ENCODE measurements around the gene FBXO41.
"Not testable (repeated sequence)": the region's sequence is repeated elsewhere in the genome, so short reads cannot be mapped to it uniquely, and the experiment has no call there.

FBXO41 gene

DNA sequence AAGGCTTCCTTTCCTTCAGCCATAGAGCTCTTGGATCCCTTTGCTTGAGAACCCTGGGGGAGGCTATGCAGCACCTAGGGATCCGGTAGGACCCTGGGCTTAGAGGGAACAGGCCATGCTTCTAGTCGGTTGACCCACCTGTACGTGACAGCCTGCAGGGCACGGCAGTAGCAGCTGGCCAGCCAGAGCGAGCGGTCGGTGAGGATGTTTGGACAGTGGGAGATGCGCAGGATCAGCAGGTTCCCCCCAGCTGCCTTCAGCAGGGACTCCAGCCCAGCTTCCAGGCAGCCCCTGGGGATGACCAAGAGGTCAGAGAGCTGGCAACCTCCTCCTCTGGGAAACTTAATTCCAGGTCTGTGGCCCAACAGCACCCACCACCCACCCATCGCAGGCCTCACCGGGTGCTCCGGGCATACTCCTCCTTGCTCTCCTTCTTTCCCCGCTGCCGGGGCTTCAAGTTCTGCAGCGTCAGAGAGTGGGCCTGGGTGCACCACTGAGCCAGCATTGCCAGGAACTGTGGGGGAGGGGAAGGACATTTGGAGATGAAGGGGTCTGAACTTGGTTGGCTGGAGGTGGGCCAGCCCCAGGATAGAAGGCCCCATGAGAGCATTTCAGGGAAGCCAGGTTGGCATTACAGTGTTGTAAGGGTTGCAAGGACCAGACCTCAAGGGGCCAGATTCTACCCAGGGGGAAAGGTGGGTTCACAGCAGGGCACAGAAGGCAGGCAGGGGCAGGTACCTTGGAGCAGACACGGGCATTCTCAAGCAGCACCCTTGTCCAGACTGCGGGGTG, 20.5 kb downstream of the FBXO41 start:
- FAIRE-seq (no peak), DNase-seq (ENCODE audit: insufficient read length, low spot score) (no peak)
- TF ChIP-seq POU2F2 (IDR thresholded peaks at IDR 0.05; ENCODE audit: low read depth, low read length) (no peak), SPI1 (IDR thresholded peaks at IDR 0.05; ENCODE audit: low read depth, low read length) (no peak), PAX5 (IDR thresholded peaks at IDR 0.05; ENCODE audit: insufficient read depth, low read length, severe bottlenecking) (no peak), TAF1 (IDR thresholded peaks at IDR 0.05; ENCODE audit: low read depth, low read length) (no peak), POLR2AphosphoS5 (IDR thresholded peaks at IDR 0.05; ENCODE audit: low read depth, low read length) (no peak), POLR2A (IDR thresholded peaks at IDR 0.05; ENCODE audit: low read depth, low read length) (no peak)

DNA sequence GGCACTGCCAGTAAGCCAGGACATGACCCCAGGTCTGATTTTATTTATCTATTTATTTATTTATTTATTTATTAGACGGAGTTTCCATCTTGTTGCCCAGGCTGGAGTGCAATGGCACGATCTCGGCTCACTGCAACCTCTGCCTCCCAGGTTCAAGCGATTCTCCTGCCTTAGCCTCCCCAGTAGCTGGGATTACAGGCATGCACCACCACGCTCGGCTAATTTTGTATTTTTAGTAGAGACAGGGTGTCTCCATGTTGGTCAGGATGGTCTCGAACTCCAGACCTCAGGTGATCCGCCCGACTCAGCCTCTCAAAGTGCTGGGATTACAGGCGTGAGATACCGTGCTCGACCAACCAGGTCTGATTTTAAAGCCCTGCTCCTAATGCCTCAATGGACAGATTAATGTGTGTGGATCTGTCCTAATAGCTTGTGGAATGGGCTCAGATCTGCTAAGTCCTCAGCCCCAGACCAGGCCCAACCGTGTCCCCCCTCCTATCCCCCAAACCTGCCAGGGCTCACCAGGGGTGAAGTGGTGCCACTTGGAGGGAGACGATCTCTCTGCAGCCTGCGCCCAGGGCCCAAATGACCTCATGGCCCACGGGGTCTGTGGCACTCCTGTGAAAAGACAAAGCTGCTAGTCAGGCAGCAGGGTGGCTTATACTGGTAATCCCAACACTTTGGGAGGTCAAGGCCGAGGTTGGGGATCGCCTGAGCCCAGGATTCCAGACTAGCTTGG, 21.4 kb downstream of the FBXO41 start:
- not testable (repeated sequence) for DNase-seq (ENCODE audit: insufficient read length, low spot score); FAIRE-seq

GRCh38 chr2:73262108-73262651, 22.1 kb downstream of the FBXO41 start:
- FAIRE-seq = no peak
- no peak for DNase-seq (ENCODE audit: insufficient read length, low spot score)

GRCh38 chr2:73260338-73260984, 23.8 kb downstream of the FBXO41 start:
- no peak for DNase-seq (ENCODE audit: insufficient read length, low spot score)
- no peak for FAIRE-seq
- TF ChIP-seq PAX5 (IDR thresholded peaks at IDR 0.05; ENCODE audit: insufficient read depth, low read length, severe bottlenecking) (no peak), SPI1 (IDR thresholded peaks at IDR 0.05; ENCODE audit: low read depth, low read length) (no peak), TAF1 (IDR thresholded peaks at IDR 0.05; ENCODE audit: low read depth, low read length) (no peak), POLR2AphosphoS5 (IDR thresholded peaks at IDR 0.05; ENCODE audit: low read depth, low read length) (no peak), POU2F2 (IDR thresholded peaks at IDR 0.05; ENCODE audit: low read depth, low read length) (no peak), POLR2A (IDR thresholded peaks at IDR 0.05; ENCODE audit: low read depth, low read length) (no peak)

More at GRCh38 chr2:73262108-73262651, 22.1 kb downstream of the FBXO41 start:
- TF ChIP-seq PAX5 (IDR thresholded peaks at IDR 0.05; ENCODE audit: insufficient read depth, low read length, severe bottlenecking) (no peak), TAF1 (IDR thresholded peaks at IDR 0.05; ENCODE audit: low read depth, low read length) (no peak), POLR2A (IDR thresholded peaks at IDR 0.05; ENCODE audit: low read depth, low read length) (no peak), POLR2AphosphoS5 (IDR thresholded peaks at IDR 0.05; ENCODE audit: low read depth, low read length) (no peak), SPI1 (IDR thresholded peaks at IDR 0.05; ENCODE audit: low read depth, low read length) (no peak), POU2F2 (IDR thresholded peaks at IDR 0.05; ENCODE audit: low read depth, low read length) (no peak)

GRCh38 chr2:73259704-73260337, 24.5 kb downstream of the FBXO41 start:
- TF ChIP-seq POU2F2 (IDR thresholded peaks at IDR 0.05; ENCODE audit: low read depth, low read length) (no peak), PAX5 (IDR thresholded peaks at IDR 0.05; ENCODE audit: insufficient read depth, low read length, severe bottlenecking) (no peak), POLR2A (IDR thresholded peaks at IDR 0.05; ENCODE audit: low read depth, low read length) (no peak), SPI1 (IDR thresholded peaks at IDR 0.05; ENCODE audit: low read depth, low read length) (no peak), TAF1 (IDR thresholded peaks at IDR 0.05; ENCODE audit: low read depth, low read length) (no peak), POLR2AphosphoS5 (IDR thresholded peaks at IDR 0.05; ENCODE audit: low read depth, low read length) (no peak)
- DNase-seq (ENCODE audit: insufficient read length, low spot score) (no peak), FAIRE-seq (no peak)

DNA sequence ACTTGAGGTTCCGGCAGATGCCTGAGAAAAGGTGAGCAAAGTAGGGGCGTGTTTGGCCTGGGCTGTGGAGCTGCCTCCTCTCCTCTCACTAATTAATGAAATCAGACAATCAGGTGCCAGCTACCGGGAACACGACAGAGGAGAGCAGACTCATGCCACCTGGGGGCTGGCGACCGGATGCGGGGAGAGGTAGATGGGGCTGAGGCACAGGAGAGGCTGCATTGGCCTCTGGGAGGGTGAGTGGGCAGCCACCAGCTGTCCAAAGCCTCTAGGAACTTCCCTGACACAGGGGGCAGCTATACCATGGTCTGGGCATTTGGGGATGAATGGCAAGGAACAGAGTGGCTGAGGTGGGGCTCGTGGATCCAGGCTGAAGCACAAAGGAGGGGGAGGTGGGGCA, 25.0 kb downstream of the FBXO41 start:
- no peak for TF ChIP-seq PAX5 (IDR thresholded peaks at IDR 0.05; ENCODE audit: insufficient read depth, low read length, severe bottlenecking)
- TF ChIP-seq POLR2A (IDR thresholded peaks at IDR 0.05; ENCODE audit: low read depth, low read length) = no peak
- TF ChIP-seq SPI1 (IDR thresholded peaks at IDR 0.05; ENCODE audit: low read depth, low read length) = no peak
- TF ChIP-seq POLR2AphosphoS5 (IDR thresholded peaks at IDR 0.05; ENCODE audit: low read depth, low read length) = no peak
- TF ChIP-seq POU2F2 (IDR thresholded peaks at IDR 0.05; ENCODE audit: low read depth, low read length) = no peak
- DNase-seq (ENCODE audit: insufficient read length, low spot score) = no peak
- FAIRE-seq = no peak

DNA sequence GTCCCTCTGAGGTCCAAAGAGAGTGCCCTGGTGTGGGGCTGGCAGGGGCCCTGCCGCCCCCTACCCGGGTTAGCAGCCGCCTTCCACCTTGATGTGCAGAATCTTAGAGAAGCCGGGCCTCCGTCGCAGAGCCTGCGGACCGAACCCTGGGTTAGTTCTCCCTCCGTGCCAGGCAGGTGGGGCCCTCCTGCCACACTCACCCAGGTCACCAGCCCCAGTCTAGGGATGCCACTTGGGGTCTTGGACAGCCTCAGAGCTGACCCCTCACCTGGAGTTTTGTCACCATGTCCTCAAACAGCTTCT, 25.4 kb downstream of the FBXO41 start:
- TF ChIP-seq POU2F2 (IDR thresholded peaks at IDR 0.05; ENCODE audit: low read depth, low read length) (no peak), POLR2AphosphoS5 (IDR thresholded peaks at IDR 0.05; ENCODE audit: low read depth, low read length) (no peak), POLR2A (IDR thresholded peaks at IDR 0.05; ENCODE audit: low read depth, low read length) (no peak), PAX5 (IDR thresholded peaks at IDR 0.05; ENCODE audit: insufficient read depth, low read length, severe bottlenecking) (no peak), SPI1 (IDR thresholded peaks at IDR 0.05; ENCODE audit: low read depth, low read length) (no peak), TAF1 (IDR thresholded peaks at IDR 0.05; ENCODE audit: low read depth, low read length) (no peak)
- no peak for DNase-seq (ENCODE audit: insufficient read length, low spot score)
- FAIRE-seq = no peak

GRCh38 chr2:73258186-73258912, 25.9 kb downstream of the FBXO41 start:
- FAIRE-seq = no peak
- TF ChIP-seq TAF1 (IDR thresholded peaks at IDR 0.05; ENCODE audit: low read depth, low read length) = no peak
- TF ChIP-seq SPI1 (IDR thresholded peaks at IDR 0.05; ENCODE audit: low read depth, low read length) = no peak
- TF ChIP-seq POU2F2 (IDR thresholded peaks at IDR 0.05; ENCODE audit: low read depth, low read length) = no peak
- TF ChIP-seq PAX5 (IDR thresholded peaks at IDR 0.05; ENCODE audit: insufficient read depth, low read length, severe bottlenecking) = no peak
- TF ChIP-seq POLR2A (IDR thresholded peaks at IDR 0.05; ENCODE audit: low read depth, low read length) = no peak
- no peak for TF ChIP-seq POLR2AphosphoS5 (IDR thresholded peaks at IDR 0.05; ENCODE audit: low read depth, low read length)
- DNase-seq (ENCODE audit: insufficient read length, low spot score) = no peak

All from GM12891 (cell line).